SKM-1 treated with dmso at 0.1 percent for 144 hours (cell line): ENCODE data around the gene UNC5CL.

ENCODE experiments used
- DNase-seq: peaks from one replicate; lab custom pipeline; 2025; ENCODE audit not compliant: unreplicated experiment; lab: John Stamatoyannopoulos, UW

The UNC5CL gene

GRCh38 chr6:41039060-41039998 is at the start of gene UNC5CL:
Gene UNC5CL (minus strand): TSS chr6:41039221. CDS start chr6:41035074, 4,147 bp downstream.
- peak; percentile 57 for DNase-seq

- no peak for DNase-seq
Observed at GRCh38 chr6:41088451-41088850, 49.4 kb upstream of the UNC5CL start.

GRCh38 chr6:41085182-41085581 is 46.2 kb upstream of the UNC5CL start:
- no peak for DNase-seq

DNA sequence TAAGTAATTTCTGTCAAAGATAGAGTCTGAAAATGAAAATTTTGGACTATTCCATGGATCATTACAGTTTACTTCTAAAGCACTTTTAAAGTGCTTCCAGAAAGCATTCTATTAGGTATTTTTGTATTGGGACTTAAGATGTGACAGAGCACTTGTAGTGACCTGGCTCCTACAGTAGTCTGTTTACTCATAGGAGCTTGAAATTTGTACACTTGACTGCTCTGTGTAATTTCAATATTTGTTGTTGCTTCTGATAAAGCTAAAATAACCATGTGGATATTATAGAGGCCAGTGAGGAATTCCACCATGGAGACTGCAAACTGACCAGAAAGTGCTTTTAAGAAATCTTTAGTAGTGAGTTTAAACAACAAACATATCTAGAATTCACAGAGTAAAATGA is 44.1 kb upstream of the UNC5CL start:
- DNase-seq: no peak

- no peak for DNase-seq
Observed at GRCh38 chr6:41080621-41081020, 41.6 kb upstream of the UNC5CL start.

- no peak for DNase-seq
Observed at GRCh38 chr6:41079080-41079479, 40.1 kb upstream of the UNC5CL start.

GRCh38 chr6:41078101-41078500 is 39.1 kb upstream of the UNC5CL start:
- no peak for DNase-seq

DNA sequence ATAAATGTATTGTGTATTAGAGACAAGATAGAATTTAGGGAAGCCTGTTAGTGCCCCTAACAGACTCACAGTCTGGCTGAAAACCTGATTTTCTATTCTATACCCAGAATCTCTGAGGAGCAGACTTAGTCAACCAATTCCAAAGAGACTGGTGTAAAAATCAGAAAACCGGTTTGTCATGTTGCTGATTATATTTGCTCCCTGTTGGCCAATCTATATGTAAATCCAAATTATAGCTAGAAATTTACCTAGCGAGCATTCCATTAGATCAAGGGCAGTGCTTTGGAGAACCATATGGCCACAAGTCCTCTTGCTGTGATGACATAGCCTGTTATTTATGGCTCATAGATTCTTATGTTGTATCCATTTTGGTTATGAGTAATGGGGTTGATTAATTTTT is 38.5 kb upstream of the UNC5CL start:
- DNase-seq: no peak

DNA sequence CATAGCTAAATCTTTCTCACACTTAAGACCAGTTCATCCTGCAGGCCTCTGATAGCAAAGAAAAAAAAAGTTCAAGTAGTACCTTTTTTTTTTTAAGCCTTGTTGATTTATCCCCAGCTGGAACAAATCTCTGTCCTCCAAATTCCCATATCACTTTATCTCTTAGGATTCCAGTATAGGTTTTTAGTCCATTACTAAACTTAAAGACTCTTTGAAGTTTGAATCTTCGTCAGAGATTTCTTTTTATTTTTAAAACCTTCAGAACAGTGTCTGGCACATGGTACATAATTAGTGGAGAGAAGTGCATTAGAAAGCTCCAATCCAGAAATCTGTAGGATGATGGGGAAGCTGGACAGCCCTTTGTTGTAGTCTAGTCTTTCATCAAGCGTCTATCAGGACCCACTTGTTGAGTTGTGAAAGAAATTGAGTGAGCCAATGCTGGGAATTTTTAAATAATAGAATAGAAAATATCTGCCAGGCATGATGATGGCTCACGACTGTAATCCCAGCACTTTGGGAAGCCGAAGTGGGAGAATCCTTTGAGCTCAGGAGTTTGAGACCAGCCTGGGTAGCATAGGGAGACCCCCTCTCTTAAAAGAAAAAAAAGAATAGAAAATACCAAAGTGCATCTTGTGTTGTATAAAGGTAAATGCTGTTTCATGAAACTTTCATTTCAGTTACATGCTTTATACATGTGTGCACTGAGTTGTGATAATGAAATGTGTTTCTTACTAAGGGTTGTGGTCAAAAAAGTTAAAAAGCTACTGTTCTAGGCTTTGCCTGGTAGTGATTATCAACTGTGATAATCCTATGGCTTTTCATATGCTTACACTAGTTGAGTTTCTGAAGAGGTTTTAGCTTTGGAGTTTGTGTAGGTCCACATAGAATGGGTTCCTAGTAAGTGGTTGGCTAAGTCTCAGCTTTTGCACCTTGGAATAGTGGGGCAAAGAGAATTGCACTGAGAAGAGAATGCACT is 36.9 kb upstream of the UNC5CL start:
- DNase-seq: no peak

GRCh38 chr6:41074692-41075436 is 35.8 kb upstream of the UNC5CL start:
- no peak for DNase-seq

DNA sequence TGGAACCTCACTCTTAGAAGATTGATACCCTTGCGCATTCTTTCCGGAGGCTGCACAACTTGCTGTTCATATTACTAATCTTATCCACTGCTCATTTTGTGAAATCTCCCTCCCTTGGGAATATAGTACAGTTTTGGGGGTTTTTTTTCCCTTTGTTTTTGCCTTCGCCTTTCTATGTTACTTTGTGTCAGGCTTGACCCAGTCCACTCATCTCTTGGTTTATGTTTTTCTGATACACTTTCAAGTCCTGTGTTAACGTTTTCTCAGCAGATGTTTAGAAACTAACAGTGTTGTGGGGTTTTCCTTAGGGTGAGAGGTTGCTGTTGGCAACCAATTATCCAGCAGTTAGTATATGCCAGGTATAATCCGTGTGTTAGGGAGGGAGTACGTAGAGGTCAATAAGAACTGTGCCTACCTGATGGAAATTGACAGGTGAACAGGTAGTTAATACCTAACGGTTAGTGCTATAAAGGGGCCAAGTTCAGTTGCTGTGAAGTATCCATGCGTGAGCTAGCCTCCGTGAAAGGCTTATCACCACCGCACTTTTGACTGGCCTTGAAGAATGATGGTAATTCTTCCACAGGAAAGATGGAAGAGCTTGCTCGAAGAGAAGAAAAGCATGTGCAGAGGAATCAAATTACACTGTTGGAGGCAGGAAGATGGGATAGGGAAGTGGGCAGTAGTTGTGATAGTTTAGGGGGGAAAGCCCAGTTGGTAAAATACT is 35.1 kb upstream of the UNC5CL start:
- DNase-seq: no peak

GRCh38 chr6:41073203-41073967 is 34.4 kb upstream of the UNC5CL start:
- DNase-seq: peak; percentile 68

- peak; percentile 100 for DNase-seq
Observed at GRCh38 chr6:41072836-41073202, 33.8 kb upstream of the UNC5CL start, which contains the start of gene NFYA. Gene NFYA (plus strand): TSS chr6:41072974. CDS start chr6:41079090, 6,116 bp downstream.

GRCh38 chr6:41071923-41072835 is 33.2 kb upstream of the UNC5CL start, which contains the start of gene OARD1:
Gene OARD1 (minus strand): TSS chr6:41072356. CDS start chr6:41071634, 722 bp downstream.
- DNase-seq: peak; percentile 100

DNA sequence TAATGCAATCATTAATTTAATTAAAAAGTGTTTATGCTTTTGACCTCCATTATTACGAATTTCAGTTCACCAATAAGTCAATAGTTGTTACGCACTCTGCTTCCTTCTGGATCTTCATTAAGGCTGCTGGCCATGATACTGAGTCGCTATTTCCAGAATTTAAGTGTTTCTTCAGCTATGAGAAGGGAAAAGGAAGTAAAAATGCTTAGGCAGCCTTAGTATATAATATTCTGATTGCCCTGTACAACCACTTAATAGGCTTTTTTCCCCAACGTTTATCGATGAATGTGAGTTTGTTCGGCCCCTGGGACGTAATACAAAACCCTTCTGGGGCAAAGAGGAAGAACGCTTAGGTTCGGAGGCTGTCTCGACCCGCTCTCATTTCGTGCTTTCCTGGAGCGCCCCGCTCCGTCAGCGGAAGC is 32.5 kb upstream of the UNC5CL start:
- DNase-seq: no peak

DNA sequence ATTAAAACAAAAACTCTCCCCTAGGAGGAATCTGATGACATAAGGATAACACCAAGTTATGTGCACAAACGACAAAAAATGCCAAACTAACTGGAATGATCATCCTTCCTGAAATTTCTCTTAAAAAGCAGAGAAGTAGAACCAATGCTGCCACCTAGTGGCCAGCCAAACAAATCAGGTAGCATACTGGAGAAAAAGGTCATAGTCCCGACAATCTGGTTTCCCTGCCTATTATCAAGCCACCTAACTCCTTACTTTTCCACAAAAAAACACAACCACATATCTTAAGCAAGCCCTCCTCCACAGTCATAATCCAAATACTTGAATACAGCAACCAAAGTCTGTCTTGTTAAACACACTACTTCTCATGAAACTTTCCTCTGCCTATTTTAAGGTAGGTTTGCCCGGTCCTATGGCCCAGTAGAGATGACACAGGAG is 27.9 kb upstream of the UNC5CL start:
- DNase-seq: peak; percentile 69

GRCh38 chr6:41065550-41066026 is 26.6 kb upstream of the UNC5CL start:
- no peak for DNase-seq

GRCh38 chr6:41064841-41065240 is 25.8 kb upstream of the UNC5CL start:
- DNase-seq: no peak
